Stimulated activated CD4-positive, alpha-beta T cell treated with anti-CD3 and anti-CD28 coated beads, Interleukin-12 subunit alpha, Interleukin-12 subunit beta, amount 100 ng/mL, for 4 hours (primary cell): Measurements from ENCODE around the gene MDM2.

ENCODE experiments used
- DNase-seq: peaks from one replicate; pipeline ENCODE4 v3.0.0-alpha.2; 2020

The MDM2 gene

DNA sequence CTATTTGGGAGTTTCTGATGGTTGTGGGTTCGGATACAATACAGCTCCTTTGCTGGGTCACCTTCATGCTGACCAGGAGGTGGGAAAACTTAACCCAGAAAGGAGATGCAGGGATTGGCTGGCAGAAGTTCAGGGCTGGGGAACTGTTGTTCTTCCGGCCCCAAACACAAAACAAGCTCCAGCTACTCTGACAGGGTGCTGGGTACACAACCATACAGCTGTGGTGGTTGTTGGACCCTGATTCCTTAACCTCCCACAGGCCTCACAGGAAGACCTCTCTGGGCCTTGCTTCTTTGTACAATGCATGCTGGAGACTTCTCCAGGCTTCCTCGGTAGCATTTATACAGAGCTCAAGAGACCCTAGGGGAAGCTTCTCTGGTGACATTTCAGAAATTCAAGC is 77.4 kb downstream of the MDM2 start:
- DNase-seq, result no peak

DNA sequence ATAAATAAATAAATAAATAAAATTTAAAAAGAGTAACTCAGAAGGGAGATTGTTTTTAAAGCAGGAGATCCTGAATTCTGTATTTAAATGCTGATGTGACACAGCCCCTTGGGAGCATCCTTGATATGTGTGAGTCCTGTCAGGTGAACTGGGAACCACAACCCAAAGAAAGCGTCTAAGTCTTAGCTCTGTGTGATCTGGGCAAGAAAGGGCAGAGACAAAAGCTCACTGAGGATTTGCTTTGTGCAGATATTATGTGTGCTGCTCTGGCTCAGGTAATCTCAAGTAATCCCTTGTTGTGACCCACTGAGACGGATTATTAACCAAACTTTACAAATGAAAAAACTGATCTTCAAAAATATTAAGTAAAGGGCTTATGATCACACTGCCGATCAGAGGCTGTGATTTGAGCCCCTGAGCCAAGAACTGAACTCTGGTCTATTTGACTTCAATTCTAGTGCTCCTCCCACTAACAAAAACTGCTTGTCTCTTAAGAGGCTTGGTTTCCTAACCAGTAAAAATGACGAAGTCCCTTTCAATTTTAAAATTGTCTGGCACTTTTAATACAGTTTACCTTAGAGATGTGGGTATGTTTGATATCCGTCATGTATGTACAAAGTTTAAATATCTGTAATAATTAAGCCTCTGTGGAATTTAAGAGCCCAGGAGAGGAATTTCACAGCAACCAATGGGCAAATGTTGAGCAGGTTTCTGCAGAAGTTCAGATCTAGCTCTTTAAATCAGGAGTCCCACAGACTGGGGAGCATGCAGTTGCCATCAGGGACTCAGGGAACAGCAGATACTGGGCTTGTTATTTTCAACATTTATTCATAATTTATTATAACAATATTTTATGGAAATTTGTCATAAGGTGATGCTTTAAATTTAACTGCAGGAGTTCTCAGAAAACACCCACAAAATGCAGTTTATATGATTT is 78.9 kb downstream of the MDM2 start:
- no peak for DNase-seq

DNA sequence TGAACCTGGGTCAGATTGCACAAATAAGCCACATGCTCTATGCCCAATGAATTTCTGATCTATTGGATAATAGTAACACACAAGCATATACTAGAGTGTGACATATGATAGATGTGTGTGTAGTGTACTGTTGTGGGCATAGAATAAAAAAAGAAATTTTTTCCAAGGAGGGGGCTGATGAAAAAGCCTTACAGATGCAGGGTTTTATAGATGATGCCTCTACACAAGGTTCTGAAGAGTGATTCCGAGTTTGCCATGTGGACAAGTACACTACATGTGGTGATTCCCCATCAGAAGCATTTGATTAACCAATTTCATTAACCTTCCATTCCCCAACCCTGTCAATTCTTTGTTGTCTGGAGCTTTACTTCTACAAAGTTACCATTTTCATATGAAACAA is 79.7 kb downstream of the MDM2 start:
- no peak for DNase-seq

DNA sequence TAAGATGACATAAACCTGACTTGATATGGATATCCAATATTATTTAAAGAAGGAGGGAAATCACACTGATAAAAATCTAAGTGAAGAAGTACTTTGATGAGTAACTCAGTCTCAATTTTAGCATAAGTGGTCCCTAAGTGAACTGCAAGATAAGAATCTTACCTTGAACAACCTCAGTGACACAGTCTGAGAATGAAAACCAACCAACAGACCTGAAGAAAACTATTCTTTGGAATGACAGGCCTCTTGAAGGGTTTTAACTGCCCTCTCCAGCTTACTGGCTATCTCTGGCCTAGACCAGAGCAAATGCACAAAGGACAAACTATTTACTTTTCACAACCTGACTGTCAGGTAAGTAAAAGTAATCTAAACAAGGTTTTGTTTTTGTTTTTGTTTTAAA is 80.3 kb downstream of the MDM2 start:
- DNase-seq, result no peak

GRCh38 chr12:68890701-68891113 is 82.7 kb downstream of the MDM2 start:
- DNase-seq, result no peak

DNA sequence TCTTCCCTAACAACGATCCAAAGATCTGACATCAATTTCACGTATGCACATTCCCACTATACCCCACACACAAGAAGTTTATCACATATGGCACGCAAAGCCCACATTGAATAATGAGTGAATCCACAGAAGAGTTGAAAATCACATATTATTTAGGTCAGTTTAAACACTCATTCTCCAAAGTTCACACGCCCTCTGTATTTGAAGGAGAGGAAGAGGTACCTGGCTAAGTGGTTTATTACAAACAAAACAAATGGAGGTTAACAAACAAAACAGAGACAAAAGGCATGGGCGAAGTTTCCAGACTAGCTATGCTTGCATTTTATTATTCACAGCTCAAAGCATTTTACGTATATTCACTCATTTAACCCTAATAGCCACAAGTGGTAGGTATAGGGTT is 83.2 kb downstream of the MDM2 start:
- no peak for DNase-seq

DNA sequence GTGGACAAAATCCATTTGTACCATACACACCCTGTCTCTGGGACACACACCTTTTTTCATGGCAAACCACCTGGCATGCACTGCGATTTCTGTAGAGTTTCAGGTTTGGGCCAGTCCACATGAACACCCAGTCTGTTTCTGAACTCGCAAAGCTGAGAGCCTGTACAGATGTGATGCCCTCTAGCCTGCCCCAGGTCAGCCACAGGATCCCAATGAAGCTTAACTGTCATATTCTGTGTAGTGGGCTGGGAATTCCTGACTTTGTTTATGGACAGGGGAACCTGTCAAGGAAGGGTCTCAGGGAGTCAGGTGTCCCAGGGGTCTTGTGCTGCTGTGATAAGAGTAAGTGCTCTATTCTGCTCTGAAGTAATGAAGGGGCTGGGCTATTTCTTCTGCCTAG is 85.2 kb downstream of the MDM2 start:
- DNase-seq, result no peak

DNA sequence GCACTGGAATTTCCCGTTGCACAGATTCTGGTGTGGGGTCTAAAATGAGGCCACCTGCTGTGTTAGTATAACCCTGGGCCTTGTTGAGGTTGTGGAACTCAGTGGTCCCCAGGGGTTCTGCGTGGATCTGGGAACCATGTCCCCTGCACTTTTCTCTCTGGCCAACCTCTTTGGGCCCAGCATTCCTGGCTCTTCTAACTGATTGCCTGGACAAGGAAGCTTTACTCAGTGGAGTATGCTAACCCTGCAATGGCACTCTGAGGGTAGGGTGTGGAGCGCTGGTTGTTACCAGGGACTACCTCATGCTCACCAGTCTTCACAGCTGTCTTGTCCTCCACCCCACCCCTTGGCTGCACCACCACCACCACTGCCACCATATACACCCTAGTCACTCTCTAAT is 85.8 kb downstream of the MDM2 start:
- no peak for DNase-seq

DNA sequence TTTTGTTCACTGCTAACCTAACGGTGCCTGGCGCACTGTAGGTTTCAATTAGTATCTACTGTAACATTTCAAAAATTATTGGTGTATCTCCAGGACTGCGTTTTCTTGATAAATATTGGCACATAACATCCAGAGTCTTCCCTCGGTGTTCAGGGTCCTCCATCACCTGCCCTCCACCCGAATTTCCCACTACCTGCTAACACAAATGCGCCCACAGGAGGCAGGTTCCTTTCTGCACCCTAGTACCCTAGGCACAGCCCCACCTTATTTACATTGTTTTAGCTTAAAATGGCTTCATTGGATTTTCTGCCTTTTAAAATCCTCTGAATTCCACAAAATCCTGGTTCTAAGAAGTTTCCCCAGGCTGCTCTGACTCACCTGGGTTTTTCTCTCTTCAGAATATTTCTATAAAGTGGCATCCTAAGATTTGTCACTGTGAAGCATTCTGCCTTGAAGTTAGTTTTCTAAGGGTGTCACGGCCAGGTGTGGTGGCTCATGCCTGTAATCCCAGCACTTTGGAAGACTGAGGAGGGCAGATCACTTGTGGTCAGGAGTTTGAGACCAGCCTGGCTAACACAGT is 86.4 kb downstream of the MDM2 start:
- DNase-seq, result no peak

DNA sequence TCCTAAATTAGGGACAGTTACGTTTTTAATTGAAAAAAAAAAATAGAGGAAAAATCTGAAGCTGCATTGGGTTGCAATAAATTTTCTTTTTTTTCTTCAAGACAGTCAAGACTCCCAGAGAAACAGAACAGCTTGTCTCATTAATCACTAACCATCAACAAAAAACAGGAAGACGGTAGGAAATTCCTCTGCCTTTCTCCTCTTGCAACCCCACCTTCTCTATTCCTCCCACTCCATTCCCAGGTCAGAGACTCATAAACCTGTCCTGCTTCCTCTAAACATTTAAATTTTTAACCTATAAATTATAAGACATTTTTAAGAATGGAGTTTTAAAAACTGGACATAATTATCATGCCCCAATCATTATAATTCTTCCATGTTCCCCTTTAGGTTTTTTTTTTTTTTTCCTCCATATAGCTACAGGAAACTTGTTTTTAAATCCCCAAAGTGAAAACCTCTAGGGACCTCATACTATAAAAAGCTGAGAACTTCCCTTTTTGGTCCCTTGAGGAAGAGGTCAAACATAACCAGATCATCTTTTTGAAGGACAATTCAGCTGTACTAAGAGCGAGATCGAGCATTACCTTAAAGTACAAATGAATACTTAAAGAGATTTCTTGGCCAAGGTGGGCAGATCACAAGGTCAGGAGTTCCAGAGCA is 89.0 kb downstream of the MDM2 start:
- no peak for DNase-seq

DNA sequence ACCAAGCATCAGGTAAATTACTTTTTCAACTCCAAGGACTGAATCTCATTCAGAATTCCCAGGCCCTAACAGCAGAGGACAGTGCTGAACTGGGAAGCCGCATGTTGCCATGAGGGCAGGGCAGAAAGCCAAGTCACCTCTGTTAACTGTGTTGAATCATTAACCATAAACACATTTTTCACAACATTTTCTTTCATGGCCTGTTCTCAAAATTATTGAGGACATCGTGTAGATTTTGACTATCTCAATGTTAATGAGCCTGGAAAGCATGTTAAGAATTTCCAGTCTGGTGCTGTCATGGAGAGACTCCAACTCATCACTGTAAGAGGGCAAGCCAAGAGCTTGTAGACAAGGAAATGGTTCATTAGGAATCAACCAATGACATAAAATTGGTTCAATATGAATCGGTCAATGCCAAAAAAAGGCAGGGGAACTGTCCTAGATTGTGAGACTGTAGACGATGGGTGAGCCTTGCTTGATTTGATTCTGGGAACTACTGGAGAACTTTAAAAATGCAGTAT is 91.3 kb downstream of the MDM2 start:
- no peak for DNase-seq

- no peak for DNase-seq
Measured at GRCh38 chr12:68900241-68900640, 92.3 kb downstream of the MDM2 start.
